Transverse colon (tissue), 4 donors: ENCODE measurements around the gene BTRC.

ENCODE experiments used
- CTCF ChIP-seq, 5 experiments: fragments of 200-600 bp in 3 of 5; fragments of 450-650 bp in 2 of 5; sonication (generic) in 3 of 5; IDR thresholded peaks; 1 replicate in 2 of 5; 2 replicates in 3 of 5; pipeline ENCODE4 v1.5.1; 2016 to 2017; ENCODE audit warnings: antibody characterized with exemption in 5 of 5, inconsistent platforms in 3 of 5, mild to moderate bottlenecking in 2 of 5, moderate library complexity in 1 of 5
- POLR2AphosphoS5 ChIP-seq, 3 donors: sonication (generic); formaldehyde crosslinking; IDR thresholded peaks; one replicate each; pipeline ENCODE4 v1.6.1; 2016; ENCODE audit warnings: antibody characterized with exemption in 3 of 3

- no peak for TF ChIP-seq POLR2AphosphoS5 (IDR thresholded peaks at IDR 0.05)
- TF ChIP-seq CTCF (IDR thresholded peaks at IDR 0.05), result no peak
Observed at GRCh38 chr10:101451667-101452069, 97.7 kb downstream of the BTRC start.
